B cell (primary cell): ENCODE results near the gene ANKRD34A. TPM values are rescaled to one million over a fixed set of nuclear protein-coding genes. Genes with fewer than 3 reads are reported as not detected.
"Not testable (repeated sequence)": the region's sequence is repeated elsewhere in the genome, so short reads cannot be mapped to it uniquely, and the experiment has no call there.

Experiments used
- ATAC-seq: fragments of 200-7000 bp; cut with Tn5 transposase; one replicate; pipeline ENCODE4 v1.10.0; 2021; ENCODE audit warnings: low read depth, mild to moderate bottlenecking, moderate number of reproducible peaks, moderate library complexity
- CTCF ChIA-PET: fragments of 350-600 bp; sonication (Branson Sonifier 250); formaldehyde crosslinking; loops from one replicate; lab custom pipeline; 2021; ENCODE audit warnings: antibody characterized with exemption, inconsistent platforms; lab: Charles Lee
- POLR2A ChIA-PET: fragments of 350-600 bp; sonication (Branson Sonifier 250); formaldehyde crosslinking; loops from one replicate; lab custom pipeline; 2021; ENCODE audit warnings: antibody characterized with exemption; lab: Charles Lee
- DNase-seq: peaks from one replicate; pipeline ENCODE4 v3.0.0; 2013
- H2AFZ ChIP-seq: 2 replicates; pipeline ENCODE4 v1.6.1; 2012; ENCODE audit warnings: mild to moderate bottlenecking, low read depth, low read length; ENCODE audit not compliant: insufficient read depth, poor library complexity, severe bottlenecking
- H3K27ac ChIP-seq, 2 donors: 1 replicate in 1 of 2; 2 replicates in 1 of 2; pipeline ENCODE4 v1.5.1; 2012 to 2013; ENCODE audit warnings: low read length in 2 of 2, mild to moderate bottlenecking in 2 of 2, moderate library complexity in 1 of 2
- H3K27me3 ChIP-seq, 4 experiments: fragments of 200-600 bp in 1 of 4; sonication (generic) in 1 of 4; replicated peaks in 1 of 4; 1 replicate in 2 of 4; 2 replicates in 2 of 4; pipeline versions ENCODE4 v1.6.1 to v1.7.0; 2013 to 2016; ENCODE audit warnings: low read length in 3 of 4, mild to moderate bottlenecking in 2 of 4, mixed read lengths in 1 of 4, moderate library complexity in 1 of 4; ENCODE audit not compliant: insufficient read depth in 4 of 4, control insufficient read depth in 3 of 4; ENCODE audit errors: control extremely low read depth in 1 of 4
- H3K36me3 ChIP-seq, 2 experiments: replicated peaks in 1 of 2; 1 replicate in 1 of 2; 2 replicates in 1 of 2; pipeline versions ENCODE4 v1.6.1 to v1.7.1; 2013; ENCODE audit warnings: low read length in 1 of 2; ENCODE audit not compliant: insufficient read depth in 2 of 2, control insufficient read depth in 1 of 2; ENCODE audit errors: control extremely low read depth in 1 of 2, extremely low read depth in 1 of 2
- H3K4me1 ChIP-seq, 2 donors: fragments of 200-600 bp in 1 of 2; sonication (generic) in 1 of 2; 1 replicate in 1 of 2; 2 replicates in 1 of 2; pipeline versions ENCODE4 v1.5.1 to v1.6.1; 2013 to 2017; ENCODE audit warnings: low read length in 2 of 2; ENCODE audit not compliant: control insufficient read depth in 2 of 2, insufficient read depth in 2 of 2
- H3K4me2 ChIP-seq: replicated peaks from 2 replicates; pipeline ENCODE3; 2012; ENCODE audit warnings: mild to moderate bottlenecking, low read depth, low read length; ENCODE audit not compliant: poor library complexity, severe bottlenecking
- H3K4me3 ChIP-seq, 5 experiments: fragments of 200-600 bp in 1 of 5; sonication (generic) in 1 of 5; 1 replicate in 3 of 5; 2 replicates in 2 of 5; pipeline versions ENCODE4 v1.5.1 to v1.7.0; 2011 to 2016; ENCODE audit warnings: low read length in 4 of 5, mild to moderate bottlenecking in 4 of 5, low read depth in 2 of 5, control low read depth in 1 of 5, moderate library complexity in 1 of 5; ENCODE audit not compliant: insufficient read depth in 1 of 5; ENCODE audit errors: control extremely low read depth in 1 of 5, extremely low read depth in 1 of 5
- H3K79me2 ChIP-seq: fragments of 200-600 bp; sonication (generic); one replicate; pipeline ENCODE4 v1.6.0; 2016; ENCODE audit warnings: low read length; ENCODE audit not compliant: control insufficient read depth, insufficient read depth
- H3K9ac ChIP-seq: fragments of 200-600 bp; sonication (generic); 2 replicates; pipeline ENCODE4 v1.6.1; 2017; ENCODE audit warnings: mild to moderate bottlenecking, low read length, moderate library complexity
- H3K9me3 ChIP-seq, 3 donors: one replicate each; pipeline versions ENCODE4 v1.6.1 to v1.7.1; 2013; ENCODE audit warnings: low read length in 2 of 3; ENCODE audit not compliant: control insufficient read depth in 2 of 3, insufficient read depth in 1 of 3; ENCODE audit errors: control extremely low read depth in 1 of 3
- H4K20me1 ChIP-seq: 2 replicates; pipeline ENCODE4 v1.6.0; 2012; ENCODE audit warnings: mild to moderate bottlenecking, low read length; ENCODE audit not compliant: insufficient read depth, control insufficient read depth, poor library complexity, severe bottlenecking
- H3K27ac Mint-ChIP-seq: one replicate; pipeline ENCODE4 v1.8.0; 2021; ENCODE audit warnings: mixed read lengths
- H3K27me3 Mint-ChIP-seq: one replicate; pipeline ENCODE4 v1.8.0; 2021; ENCODE audit warnings: mixed read lengths
- H3K4me1 Mint-ChIP-seq: one replicate; pipeline ENCODE4 v1.8.0; 2021; ENCODE audit warnings: mixed read lengths
- H3K4me3 Mint-ChIP-seq: one replicate; pipeline ENCODE4 v1.8.0; 2021; ENCODE audit warnings: mixed read lengths
- H3K9me3 Mint-ChIP-seq: one replicate; pipeline ENCODE4 v1.8.0; 2022; ENCODE audit warnings: mixed read lengths; ENCODE audit not compliant: insufficient read depth
- EZH2 ChIP-seq: IDR thresholded peaks from 2 replicates; pipeline ENCODE4 v1.6.1; 2012; ENCODE audit warnings: borderline replicate concordance, low read depth, mild to moderate bottlenecking, moderate library complexity, low read length; ENCODE audit not compliant: insufficient read depth, poor library complexity, severe bottlenecking
- WGBS: methylation state at CpG from one replicate; pipeline ENCODE4 v1.1.5; 2013; ENCODE audit warnings: missing lambda C conversion rate; ENCODE audit not compliant: insufficient coverage; 5-methylcytosine and 5-hydroxymethylcytosine counted together
- intact Hi-C: fragments of 100-400 bp; cut with micrococcal nuclease; formaldehyde crosslinking; loops from one replicate; pipeline ENCODE4 v1.10.0; 2022
- polyA plus RNA-seq: library from polyadenylated mRNA; depleted of rRNA; stranded (reverse); fragments of >200 nt; gene quantifications from 2 replicates; pipeline ENCODE4 v1.2.3, GENCODE V29; 2012
- total RNA-seq, 2 donors: library from RNA; stranded (reverse); fragments of 120-200 nt in 1 of 2; gene quantifications; 1 replicate in 1 of 2; 2 replicates in 1 of 2; pipeline versions ENCODE4 v1.2.3 to v1.2.4, GENCODE V29; 2013 to 2022
- TF ChIP-seq, protein P1 (sequence below): fragments of 200-600 bp; IDR thresholded peaks from one replicate; pipeline ENCODE4 v1.8.0; 2022; ENCODE audit warnings: antibody characterized with exemption, mild to moderate bottlenecking

The ANKRD34A gene
- total and polyA plus RNA-seq, 2 donors (not counting 1 experiment from before 2014, with no cell fraction given): 0.86 to 1.8 TPM

DNA sequence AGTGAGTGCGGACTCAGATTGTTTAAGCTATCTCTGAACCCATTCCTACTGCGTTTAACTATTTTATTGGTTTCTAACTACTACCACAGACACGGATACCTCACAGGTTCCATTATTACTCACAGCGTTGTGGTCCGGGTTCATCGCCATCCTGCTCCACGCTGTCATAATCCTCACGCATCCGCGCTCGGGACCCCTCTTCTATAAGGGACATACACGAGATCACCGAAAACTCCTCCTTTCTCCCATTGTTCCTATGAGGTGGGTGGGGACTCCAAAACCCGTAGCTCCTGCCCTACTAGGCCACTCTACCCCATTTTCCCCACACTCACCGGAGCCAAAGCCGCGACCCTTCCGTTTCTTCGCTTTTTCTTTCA lies 37.7 kb downstream of the ANKRD34A start:
- H2AFZ ChIP-seq: peak overlapping the region; percentile 73
- no peaks in the 10 kb centered on the region for H3K27me3 ChIP-seq
- H3K79me2 ChIP-seq: peaks cover 20% of the 10 kb centered on the region
- Mint-ChIP-seq H3K9me3 (no peaks in the 10 kb centered on the region), H3K4me3 (no peak overlapping the region), H3K27me3 (no peaks in the 10 kb centered on the region), H3K27ac (no peak overlapping the region), H3K4me1 (peaks cover 8% of the 10 kb centered on the region)
- intact Hi-C loops: loop anchor here (1.0 to 2.0 kb wide), 6 partner anchors 8 to 110 kb away; partner anchors contain the start of genes ANKRD34A, LIX1L, PEX11B and PIAS3
- WGBS: 30% methylated on average over 5 of the region's 19 CpGs
- TF ChIP-seq EZH2: no peak
- TF ChIP-seq, protein P1, sequence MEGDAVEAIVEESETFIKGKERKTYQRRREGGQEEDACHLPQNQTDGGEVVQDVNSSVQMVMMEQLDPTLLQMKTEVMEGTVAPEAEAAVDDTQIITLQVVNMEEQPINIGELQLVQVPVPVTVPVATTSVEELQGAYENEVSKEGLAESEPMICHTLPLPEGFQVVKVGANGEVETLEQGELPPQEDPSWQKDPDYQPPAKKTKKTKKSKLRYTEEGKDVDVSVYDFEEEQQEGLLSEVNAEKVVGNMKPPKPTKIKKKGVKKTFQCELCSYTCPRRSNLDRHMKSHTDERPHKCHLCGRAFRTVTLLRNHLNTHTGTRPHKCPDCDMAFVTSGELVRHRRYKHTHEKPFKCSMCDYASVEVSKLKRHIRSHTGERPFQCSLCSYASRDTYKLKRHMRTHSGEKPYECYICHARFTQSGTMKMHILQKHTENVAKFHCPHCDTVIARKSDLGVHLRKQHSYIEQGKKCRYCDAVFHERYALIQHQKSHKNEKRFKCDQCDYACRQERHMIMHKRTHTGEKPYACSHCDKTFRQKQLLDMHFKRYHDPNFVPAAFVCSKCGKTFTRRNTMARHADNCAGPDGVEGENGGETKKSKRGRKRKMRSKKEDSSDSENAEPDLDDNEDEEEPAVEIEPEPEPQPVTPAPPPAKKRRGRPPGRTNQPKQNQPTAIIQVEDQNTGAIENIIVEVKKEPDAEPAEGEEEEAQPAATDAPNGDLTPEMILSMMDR: no peak
- ATAC-seq: no peak
- H3K4me1 ChIP-seq: peaks cover 17 to 24% of the 10 kb centered on the region in 2 donors
- peak overlapping the region; percentile 71 to 95 (median 83) for H3K4me3 ChIP-seq
- peak overlapping the region; percentile 96 to 99 for H3K27ac ChIP-seq
- H3K9ac ChIP-seq: peak overlapping the region; percentile 98
- H4K20me1 ChIP-seq: no peaks in the 10 kb centered on the region
- ChIA-PET CTCF (interaction anchor here (0.6 to 3.6 kb wide), 19 partner anchors 8 to 126 kb away, joined by 3 to 30 read pairs (median 7); partner anchors contain the start of genes ANKRD34A, LIX1L, NUDT17 and PEX11B), POLR2A (interaction anchor here (0.8 to 3.5 kb wide), 7 partner anchors 8 to 102 kb away, joined by 3 to 43 read pairs (median 18); partner anchors contain the start of genes ANKRD34A, LIX1L, PEX11B and PIAS3)
- H3K36me3 ChIP-seq: peaks cover 3 to 19% of the 10 kb centered on the region in 2 experiments
- DNase-seq: no peak
- H3K9me3 ChIP-seq: no peaks in the 10 kb centered on the region
- peak overlapping the region; percentile 77 for H3K4me2 ChIP-seq

DNA sequence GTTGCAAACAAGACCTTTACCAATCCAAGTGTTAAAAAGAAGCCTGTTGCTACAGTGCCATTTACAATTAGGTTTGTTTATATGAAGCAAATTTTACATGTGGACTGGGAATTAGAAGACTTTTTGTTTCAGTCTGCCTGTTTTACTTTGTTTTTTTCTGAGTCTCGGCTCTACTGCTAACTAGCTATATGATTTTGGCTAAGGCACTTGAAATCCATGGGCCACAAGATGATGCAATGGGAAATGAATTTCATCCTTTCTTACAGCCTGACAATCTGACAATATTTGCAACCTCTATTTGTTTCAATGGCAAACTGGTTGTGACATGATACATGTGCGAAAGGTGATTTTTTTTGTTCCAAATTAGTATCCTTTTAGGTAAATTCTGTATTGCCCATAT lies 42.1 kb downstream of the ANKRD34A start:
- Mint-ChIP-seq H3K27ac (no peak overlapping the region), H3K4me3 (no peak overlapping the region), H3K4me1 (peaks cover 28% of the 10 kb centered on the region), H3K27me3 (no peaks in the 10 kb centered on the region), H3K9me3 (no peaks in the 10 kb centered on the region)
- TF ChIP-seq EZH2: no peak
- TF ChIP-seq, protein P1: no peak
- Histone ChIP-seq H3K27me3 (no peaks in the 10 kb centered on the region), H3K27ac (no peak overlapping the region), H3K9me3 (no peaks in the 10 kb centered on the region), H3K79me2 (peaks cover 30% of the 10 kb centered on the region), H3K4me3 (no peak overlapping the region), H3K36me3 (peaks cover 3 to 19% of the 10 kb centered on the region in 2 experiments), H3K9ac (no peak overlapping the region), H2AFZ (no peak overlapping the region), H4K20me1 (no peaks in the 10 kb centered on the region), H3K4me2 (no peak overlapping the region), H3K4me1 (peaks cover 24 to 34% of the 10 kb centered on the region in 2 donors)
- CTCF ChIA-PET: interaction anchor here (2.1 kb wide), 1 partner anchor 13 kb away, joined by 6 read pairs; no protein-coding TSS in a partner anchor
- ATAC-seq (no peak), DNase-seq (no peak)
- no CpG with 5 or more reads among the region's 2 CpGs for WGBS
- intact Hi-C loops: no loop called here
- POLR2A ChIA-PET: no interaction called here

DNA sequence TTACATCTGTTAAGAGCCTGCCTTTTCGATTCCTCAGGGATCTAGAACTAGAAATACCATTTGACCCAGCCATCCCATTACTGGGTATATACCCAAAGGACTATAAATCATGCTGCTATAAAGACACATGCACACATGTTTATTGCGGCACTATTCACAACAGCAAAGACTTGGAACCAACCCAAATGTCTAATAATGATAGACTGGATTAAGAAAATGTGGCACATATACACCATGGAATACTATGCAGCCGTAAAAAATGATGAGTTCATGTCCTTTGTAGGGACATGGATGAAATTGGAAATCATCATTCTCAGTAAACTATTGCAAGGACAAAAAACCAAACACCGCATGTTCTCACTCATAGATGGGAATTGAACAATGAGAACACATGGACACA lies 44.1 kb downstream of the ANKRD34A start:
- H3K27me3 ChIP-seq, H3K9me3 ChIP-seq, H4K20me1 ChIP-seq, POLR2A ChIA-PET, H3K27me3 Mint-ChIP-seq, H2AFZ ChIP-seq, H3K4me3 ChIP-seq, ATAC-seq, H3K9ac ChIP-seq, CTCF ChIA-PET, H3K27ac ChIP-seq, intact Hi-C loops, DNase-seq, H3K9me3 Mint-ChIP-seq: not testable (repeated sequence)
- WGBS: no CpG with 5 or more reads among the region's 4 CpGs
- Histone ChIP-seq H3K79me2 (peaks cover 14% of the 10 kb centered on the region), H3K4me2 (peak overlapping the region; percentile 75), H3K36me3 (peaks cover 0 to 21% of the 10 kb centered on the region in 2 experiments), H3K4me1 (peaks cover 15 to 24% of the 10 kb centered on the region in 2 donors)
- Mint-ChIP-seq H3K4me3 (peak overlapping the region; percentile 92), H3K27ac (peak overlapping the region; percentile 20), H3K4me1 (peaks cover 33% of the 10 kb centered on the region)
